ENCODE results near the gene SEC22A. TPM values are rescaled to one million over a fixed set of nuclear protein-coding genes. Genes with fewer than 3 reads are reported as not detected.

SEC22A gene, protein sequence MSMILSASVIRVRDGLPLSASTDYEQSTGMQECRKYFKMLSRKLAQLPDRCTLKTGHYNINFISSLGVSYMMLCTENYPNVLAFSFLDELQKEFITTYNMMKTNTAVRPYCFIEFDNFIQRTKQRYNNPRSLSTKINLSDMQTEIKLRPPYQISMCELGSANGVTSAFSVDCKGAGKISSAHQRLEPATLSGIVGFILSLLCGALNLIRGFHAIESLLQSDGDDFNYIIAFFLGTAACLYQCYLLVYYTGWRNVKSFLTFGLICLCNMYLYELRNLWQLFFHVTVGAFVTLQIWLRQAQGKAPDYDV
- 10 to 100 TPM; 26.8 to 34.9 TPM for total RNA-seq

DNA sequence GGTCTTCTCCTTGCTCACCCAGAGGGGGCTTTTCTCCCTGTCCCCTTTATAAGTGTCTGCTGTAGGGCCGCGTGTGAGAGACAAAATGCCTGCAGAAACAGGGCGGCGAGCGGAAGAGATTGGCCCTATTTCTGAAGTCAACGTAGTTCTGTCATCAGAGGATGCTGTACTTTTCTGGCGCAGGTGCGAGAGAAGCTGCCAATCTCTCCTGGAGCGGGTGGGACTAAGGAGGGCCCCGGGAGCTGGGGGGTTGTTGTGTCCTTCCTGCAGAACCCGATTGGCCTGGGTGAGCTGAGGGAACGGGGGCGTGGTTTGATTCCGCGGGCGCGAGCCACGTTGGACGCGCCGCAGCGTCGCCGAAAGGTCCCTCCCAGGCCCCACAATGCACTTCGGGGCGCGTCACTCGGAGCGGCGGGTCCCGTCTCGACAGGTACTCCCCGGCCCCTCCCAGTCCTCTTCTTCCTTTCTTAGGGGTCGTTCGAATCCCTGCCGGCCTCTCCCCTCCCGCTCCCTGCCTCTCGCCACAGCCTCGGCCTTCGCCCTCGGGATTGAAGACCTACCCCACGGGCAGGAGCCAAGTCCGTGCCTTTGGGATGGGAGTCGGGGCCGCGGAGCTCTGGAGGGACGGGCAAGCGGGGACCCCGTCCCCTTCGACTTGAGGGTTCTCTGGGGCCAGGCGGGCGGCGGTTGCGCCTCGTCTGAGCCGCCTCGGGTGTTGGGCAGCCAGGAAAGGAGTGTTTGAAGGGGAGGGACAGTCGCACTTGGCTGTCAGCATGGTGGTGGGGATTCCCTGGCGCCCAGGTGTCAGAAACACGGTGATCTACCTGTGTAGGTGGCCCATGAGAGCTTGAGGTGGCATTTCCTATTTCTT, at the start of gene SEC22A:
Gene SEC22A, plus strand, starts transcription at position 387 of the 871 bp plus-strand sequence. CDS start 7,275 bp downstream, outside the sequence.
- Histone ChIP-seq H3K27ac (peak within 1 kb of the TSS; percentile 90), H3K27me3 (replicated peaks; ENCODE audit: insufficient read depth) (no peaks in the 10 kb centered on the region), H3K4me1 (replicated peaks) (no peaks in the 10 kb centered on the region), H3K4me3 (peak within 1 kb of the TSS; percentile 83 to 94), H3K36me3 (no peaks in the 10 kb centered on the region), H3K9me3 (no peaks in the 10 kb centered on the region)
- peak; percentile 91 for TF ChIP-seq POLR2AphosphoS5 (IDR thresholded peaks at IDR 0.05)
- TF ChIP-seq, protein P1, sequence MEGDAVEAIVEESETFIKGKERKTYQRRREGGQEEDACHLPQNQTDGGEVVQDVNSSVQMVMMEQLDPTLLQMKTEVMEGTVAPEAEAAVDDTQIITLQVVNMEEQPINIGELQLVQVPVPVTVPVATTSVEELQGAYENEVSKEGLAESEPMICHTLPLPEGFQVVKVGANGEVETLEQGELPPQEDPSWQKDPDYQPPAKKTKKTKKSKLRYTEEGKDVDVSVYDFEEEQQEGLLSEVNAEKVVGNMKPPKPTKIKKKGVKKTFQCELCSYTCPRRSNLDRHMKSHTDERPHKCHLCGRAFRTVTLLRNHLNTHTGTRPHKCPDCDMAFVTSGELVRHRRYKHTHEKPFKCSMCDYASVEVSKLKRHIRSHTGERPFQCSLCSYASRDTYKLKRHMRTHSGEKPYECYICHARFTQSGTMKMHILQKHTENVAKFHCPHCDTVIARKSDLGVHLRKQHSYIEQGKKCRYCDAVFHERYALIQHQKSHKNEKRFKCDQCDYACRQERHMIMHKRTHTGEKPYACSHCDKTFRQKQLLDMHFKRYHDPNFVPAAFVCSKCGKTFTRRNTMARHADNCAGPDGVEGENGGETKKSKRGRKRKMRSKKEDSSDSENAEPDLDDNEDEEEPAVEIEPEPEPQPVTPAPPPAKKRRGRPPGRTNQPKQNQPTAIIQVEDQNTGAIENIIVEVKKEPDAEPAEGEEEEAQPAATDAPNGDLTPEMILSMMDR (IDR thresholded peaks at IDR 0.05), result no peak
- peak; percentile 75 for TF ChIP-seq POLR2A (IDR thresholded peaks at IDR 0.05)
- intact Hi-C loops (cut with DNase I), result no loop called here
- peak; percentile 94 for DNase-seq (ENCODE audit: low spot score)
- under 1% methylated on average over 45 of the region's 60 CpGs for WGBS

DNA sequence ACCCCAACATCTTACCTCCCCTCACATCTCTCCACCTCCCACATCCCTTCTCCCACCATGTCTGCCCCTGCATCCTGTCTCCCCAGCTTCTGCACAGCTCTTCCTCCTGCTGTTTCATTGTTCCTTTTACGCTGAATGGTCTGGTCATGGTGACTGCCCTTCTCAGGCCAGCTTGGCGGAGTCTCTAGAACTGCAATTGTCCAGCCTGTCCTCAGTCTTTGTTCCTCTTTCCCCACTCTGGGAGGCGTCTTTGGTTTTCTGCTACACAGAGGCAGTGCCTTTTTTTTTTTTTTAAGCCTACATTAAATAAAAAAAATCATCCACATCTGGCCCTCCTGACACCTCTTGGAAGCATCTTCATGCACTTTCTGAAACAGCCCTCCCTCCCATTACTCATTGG, 49.1 kb upstream of the SEC22A start:
- Histone ChIP-seq H3K27ac (no peak overlapping the region), H3K9me3 (no peaks in the 10 kb centered on the region), H3K4me1 (replicated peaks) (no peaks in the 10 kb centered on the region), H3K36me3 (no peaks in the 10 kb centered on the region), H3K27me3 (replicated peaks; ENCODE audit: insufficient read depth) (no peaks in the 10 kb centered on the region), H3K4me3 (no peak overlapping the region)
- intact Hi-C loops (cut with DNase I), result no loop called here
- no peak for DNase-seq (ENCODE audit: low spot score)
- 94% methylated on average over 3 of the region's 3 CpGs for WGBS
- TF ChIP-seq, protein P1 (IDR thresholded peaks at IDR 0.05), result no peak
- TF ChIP-seq POLR2AphosphoS5 (IDR thresholded peaks at IDR 0.05), result no peak
- no peak for TF ChIP-seq POLR2A (IDR thresholded peaks at IDR 0.05)

DNA sequence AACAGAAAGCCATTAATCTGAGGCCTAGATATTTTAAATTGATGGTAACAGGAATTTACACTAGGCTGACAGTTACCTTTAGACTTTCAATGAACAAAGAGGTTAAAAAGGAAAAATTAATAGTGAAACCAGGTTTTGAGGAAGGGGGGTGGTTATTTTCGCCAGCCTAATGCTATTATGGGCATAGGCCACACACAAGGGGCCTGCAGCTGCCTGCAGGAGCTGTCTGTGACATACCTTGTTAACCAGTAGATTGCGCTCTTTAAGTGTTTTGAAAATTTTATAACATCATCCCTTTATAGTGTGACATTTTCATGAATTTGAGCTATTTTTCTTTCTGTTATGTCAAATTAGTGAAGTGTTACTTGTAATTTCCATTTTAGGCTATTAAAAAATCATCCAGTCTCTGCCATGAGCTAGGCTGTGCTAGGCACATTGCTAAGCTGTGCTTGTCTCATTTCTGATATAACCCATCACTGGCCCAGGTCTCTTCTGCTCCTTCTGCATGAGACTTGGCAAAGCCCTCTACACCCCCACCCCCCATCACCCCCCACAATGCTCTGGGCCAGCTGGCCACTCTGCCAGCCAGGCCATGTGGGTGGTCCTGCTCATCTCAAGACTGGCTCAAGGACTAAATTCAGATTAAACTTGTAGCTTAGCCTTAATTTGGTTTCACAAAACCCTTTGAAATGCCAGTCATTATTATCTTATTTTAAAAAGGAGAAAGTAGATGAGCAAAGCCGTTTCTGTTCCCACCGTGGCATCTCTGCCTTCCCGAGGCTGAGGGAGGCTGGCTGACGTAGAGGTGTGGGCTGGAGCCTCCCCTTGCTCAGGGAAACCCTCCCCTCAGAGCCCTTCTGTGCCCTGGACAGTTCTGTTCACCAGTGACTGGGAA, 48.4 kb upstream of the SEC22A start:
- intact Hi-C loops (cut with DNase I), result no loop called here
- DNase-seq (ENCODE audit: low spot score), result no peak
- Histone ChIP-seq H3K27ac (no peak overlapping the region), H3K36me3 (no peaks in the 10 kb centered on the region), H3K4me1 (replicated peaks) (peaks cover 2% of the 10 kb centered on the region), H3K4me3 (no peak overlapping the region), H3K27me3 (replicated peaks; ENCODE audit: insufficient read depth) (no peaks in the 10 kb centered on the region), H3K9me3 (no peaks in the 10 kb centered on the region)
- whole genome bisulfite sequencing, result 92% methylated on average over 6 of the region's 6 CpGs
- TF ChIP-seq POLR2A (IDR thresholded peaks at IDR 0.05) (no peak), POLR2AphosphoS5 (IDR thresholded peaks at IDR 0.05) (no peak)
- TF ChIP-seq, protein P1 (IDR thresholded peaks at IDR 0.05), result no peak

DNA sequence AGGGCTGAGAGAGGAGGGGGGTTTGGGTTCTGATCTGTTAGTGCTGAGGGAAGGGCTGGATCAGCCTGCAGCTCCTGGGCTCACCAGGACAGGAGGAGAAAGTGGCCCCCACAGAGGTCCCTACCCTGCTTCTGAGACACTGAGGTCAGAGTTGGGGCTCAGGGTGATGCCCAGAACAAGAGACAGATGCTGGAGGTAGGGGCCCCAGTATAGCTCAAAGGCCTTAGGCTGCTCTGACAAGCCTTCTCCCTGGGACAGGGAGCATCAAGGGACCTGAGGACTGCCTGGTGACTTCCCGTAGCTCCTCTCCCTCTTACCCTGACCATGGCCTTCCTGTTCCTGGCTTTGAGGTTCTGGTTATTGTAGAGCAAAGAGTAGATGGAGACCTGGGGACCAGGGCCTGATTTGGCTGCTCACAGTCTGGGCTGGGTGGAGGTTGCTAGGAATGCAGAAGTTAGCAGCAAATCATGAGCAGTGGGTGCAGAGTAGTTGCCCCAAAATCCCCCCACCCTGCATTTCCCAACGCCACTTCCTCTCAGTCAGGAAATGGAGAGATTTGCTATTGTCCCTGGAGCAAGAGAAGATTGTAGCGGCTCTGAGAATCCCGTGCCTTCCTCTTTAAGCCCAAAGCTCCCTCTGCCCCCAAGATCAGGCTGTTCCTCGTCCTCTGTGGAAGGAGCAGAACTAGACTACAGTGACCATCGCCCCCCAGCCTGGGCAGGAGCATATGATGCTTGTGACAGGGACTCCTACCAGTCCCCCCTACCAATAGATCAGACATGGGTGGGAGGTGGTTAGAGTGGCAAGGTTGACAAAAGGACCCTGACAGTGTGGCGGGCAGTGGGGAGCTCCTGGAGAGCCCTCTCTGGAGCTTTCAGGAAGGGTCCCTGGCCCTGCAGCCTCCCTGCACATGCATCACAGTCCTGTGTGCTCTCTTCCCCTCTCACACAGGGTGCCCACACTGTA, 47.4 kb upstream of the SEC22A start:
- intact Hi-C loops (cut with DNase I), result no loop called here
- DNase-seq (ENCODE audit: low spot score), result no peak
- H3K27ac ChIP-seq, result no peak overlapping the region

More for the DNA sequence above, 47.4 kb upstream of the SEC22A start:
- 93% methylated on average over 7 of the region's 7 CpGs for WGBS
- H3K27me3 ChIP-seq (replicated peaks; ENCODE audit: insufficient read depth), result no peaks in the 10 kb centered on the region
- H3K4me3 ChIP-seq, result no peak overlapping the region
- no peaks in the 10 kb centered on the region for H3K36me3 ChIP-seq
- peaks cover 7% of the 10 kb centered on the region for H3K4me1 ChIP-seq (replicated peaks)
- H3K9me3 ChIP-seq, result no peaks in the 10 kb centered on the region
- no peak for TF ChIP-seq POLR2A (IDR thresholded peaks at IDR 0.05)

Data from prostate gland (tissue), 2 donors.